Gastrocnemius medialis (tissue), 4 donors: ENCODE results near the gene ZCCHC14.

Source experiments
- CTCF ChIP-seq, 5 experiments: fragments of 450-650 bp in 3 of 5; fragments of 200-600 bp in 2 of 5; sonication (generic) in 2 of 5; IDR thresholded peaks in 4 of 5; conservative IDR thresholded peaks in 1 of 5; 1 replicate in 4 of 5; 2 replicates in 1 of 5; pipeline ENCODE4 v1.5.1; 2016 to 2019; ENCODE audit warnings: antibody characterized with exemption in 5 of 5, mild to moderate bottlenecking in 3 of 5, moderate library complexity in 3 of 5
- POLR2A ChIP-seq, 2 donors: fragments of 450-650 bp; IDR thresholded peaks; one replicate each; pipeline ENCODE4 v1.6.1; 2017; ENCODE audit warnings: antibody characterized with exemption in 2 of 2, mild to moderate bottlenecking in 2 of 2, moderate library complexity in 2 of 2

DNA sequence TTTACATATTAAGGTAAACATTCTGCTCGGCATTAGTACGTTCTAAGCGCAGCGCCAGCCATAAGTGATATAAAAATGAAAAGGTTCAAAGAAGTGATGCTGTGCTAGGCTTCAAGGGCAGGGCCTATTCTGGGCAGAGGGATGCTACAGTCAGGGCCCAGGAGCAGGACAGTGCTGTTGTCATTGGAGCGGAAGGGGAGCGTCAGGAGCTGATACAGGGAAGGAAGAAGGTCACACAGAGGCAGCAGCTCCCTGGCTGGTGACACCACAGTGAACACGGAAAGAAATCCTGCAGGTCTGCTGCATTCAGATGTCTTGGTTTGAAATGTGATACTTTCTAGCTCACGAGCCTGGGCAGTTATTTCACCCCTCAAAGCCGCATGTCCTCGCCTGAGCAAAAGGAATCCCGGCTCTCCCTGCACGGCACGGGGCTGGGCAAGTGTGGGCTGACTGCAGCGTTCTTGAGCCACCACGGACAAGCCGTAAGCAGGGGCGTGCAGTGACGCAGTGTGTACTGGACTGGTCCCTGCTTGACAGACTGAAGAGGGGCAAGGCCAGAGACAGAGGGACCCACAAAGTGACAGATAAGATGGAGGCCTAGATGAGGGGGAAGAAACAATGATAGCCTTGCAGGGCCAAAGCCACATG is 41.1 kb downstream of the ZCCHC14 start:
- TF ChIP-seq CTCF (IDR thresholded peaks at IDR 0.05 in 4 of 5, conservative IDR thresholded peaks at IDR 0.05 in 1 of 5) (no peak), POLR2A (IDR thresholded peaks at IDR 0.05) (no peak)
